Lower lobe of right lung (tissue), 2 donors: Measurements from ENCODE around the gene KIF6. TPM values are rescaled to one million over a fixed set of nuclear protein-coding genes. Genes with fewer than 3 reads are reported as not detected.

Experiments
- ATAC-seq, 2 donors: fragments of 200-7000 bp; cut with Tn5 transposase; one replicate each; pipeline ENCODE4 v1.9.1; 2020 to 2022; ENCODE audit warnings: mild to moderate bottlenecking in 2 of 2, moderate library complexity in 2 of 2
- DNase-seq: peaks from one replicate; pipeline ENCODE4 v3.0.0-alpha.2; 2020
- H3K27ac ChIP-seq: fragments of 200-600 bp; one replicate; pipeline ENCODE4 v1.8.0; 2022
- H3K27me3 ChIP-seq: fragments of 200-600 bp; one replicate; pipeline ENCODE4 v1.8.0; 2022; ENCODE audit warnings: low read depth
- H3K36me3 ChIP-seq: fragments of 200-600 bp; one replicate; pipeline ENCODE4 v1.8.0; 2022; ENCODE audit warnings: mild to moderate bottlenecking
- H3K4me1 ChIP-seq: fragments of 200-600 bp; one replicate; pipeline ENCODE4 v1.8.0; 2022
- H3K4me3 ChIP-seq: fragments of 200-600 bp; one replicate; pipeline ENCODE4 v1.8.0; 2022; ENCODE audit warnings: mild to moderate bottlenecking
- H3K9me3 ChIP-seq: fragments of 200-600 bp; one replicate; pipeline ENCODE4 v1.8.0; 2022
- CTCF ChIP-seq: fragments of 200-600 bp; IDR thresholded peaks from one replicate; pipeline ENCODE4 v1.8.0; 2022; ENCODE audit warnings: antibody characterized with exemption, mild to moderate bottlenecking
- intact Hi-C: fragments of 100-400 bp; cut with DNase I; formaldehyde crosslinking; loops from one replicate; pipeline ENCODE4 v1.11.0; 2022
- total RNA-seq: library from RNA; stranded (reverse); fragmentation: NEBNext Ultra II Directional; extraction: Animal tissue kit (Norgen Biotek cat#: 25700); gene quantifications from one replicate; pipeline ENCODE4 v1.2.1, GENCODE V29; 2021
- donor health status: DM: no; HTN: yes; CAD: no; lungs with severe emphysema.

Gene KIF6
- total RNA-seq, 1 donor from 2014 or later = 2.5 TPM

GRCh38 chr6:39339096-39339867, 385.9 kb downstream of the KIF6 start:
- no peak for DNase-seq
- Histone ChIP-seq H3K4me1 (peaks cover 52% of the 10 kb centered on the region), H3K4me3 (no peak overlapping the region), H3K36me3 (no peaks in the 10 kb centered on the region), H3K27me3 (no peaks in the 10 kb centered on the region), H3K9me3 (no peaks in the 10 kb centered on the region), H3K27ac (peak overlapping the region; percentile 61)
- intact Hi-C loops = no loop called here
- ATAC-seq = peak in 1 of 2 donors; percentile 35
- TF ChIP-seq CTCF = no peak

- H3K9me3 ChIP-seq = no peaks in the 10 kb centered on the region
- no peaks in the 10 kb centered on the region for H3K27me3 ChIP-seq
- no peak overlapping the region for H3K4me3 ChIP-seq
- H3K4me1 ChIP-seq = peaks cover 48% of the 10 kb centered on the region
- peak overlapping the region; percentile 61 for H3K27ac ChIP-seq
- H3K36me3 ChIP-seq = no peaks in the 10 kb centered on the region
- no peak for TF ChIP-seq CTCF
- intact Hi-C loops = no loop called here
- DNase-seq (no peak), ATAC-seq (no peak)
These were observed 386.8 kb downstream of the KIF6 start for GRCh38 chr6:39338397-39338796.

- Histone ChIP-seq H3K27me3 (no peaks in the 10 kb centered on the region), H3K27ac (no peak overlapping the region), H3K4me3 (no peak overlapping the region), H3K36me3 (no peaks in the 10 kb centered on the region), H3K4me1 (peaks cover 32% of the 10 kb centered on the region), H3K9me3 (no peaks in the 10 kb centered on the region)
- DNase-seq = no peak
- TF ChIP-seq CTCF = no peak
- intact Hi-C loops = no loop called here
- ATAC-seq = peak in 1 of 2 donors; percentile 47
These were observed 389.2 kb downstream of the KIF6 start for GRCh38 chr6:39335780-39336545.

GRCh38 chr6:39333644-39334438, 391.4 kb downstream of the KIF6 start:
- intact Hi-C loops = no loop called here
- DNase-seq (no peak), ATAC-seq (no peak)
- H3K9me3 ChIP-seq = no peaks in the 10 kb centered on the region
- H3K4me3 ChIP-seq = no peak overlapping the region
- no peak for TF ChIP-seq CTCF
- H3K27ac ChIP-seq = no peak overlapping the region
- peaks cover 23% of the 10 kb centered on the region for H3K4me1 ChIP-seq
- H3K27me3 ChIP-seq = no peaks in the 10 kb centered on the region
- H3K36me3 ChIP-seq = no peaks in the 10 kb centered on the region

- DNase-seq = no peak
- no peaks in the 10 kb centered on the region for H3K9me3 ChIP-seq
- intact Hi-C loops = no loop called here
- TF ChIP-seq CTCF = no peak
- no peak overlapping the region for H3K27ac ChIP-seq
- no peaks in the 10 kb centered on the region for H3K27me3 ChIP-seq
- no peak overlapping the region for H3K4me3 ChIP-seq
- no peaks in the 10 kb centered on the region for H3K36me3 ChIP-seq
- peaks cover 10% of the 10 kb centered on the region for H3K4me1 ChIP-seq
- ATAC-seq = peak; percentile 31 to 40
These were observed 394.7 kb downstream of the KIF6 start for GRCh38 chr6:39330476-39330875.
